Measurements from ENCODE around the gene ITPKB. TPM values are rescaled to one million over a fixed set of nuclear protein-coding genes. Genes with fewer than 3 reads are reported as not detected.

ITPKB gene
- total RNA-seq, 2 experiments from 2014 or later: 31.0 to 31.9 TPM

DNA sequence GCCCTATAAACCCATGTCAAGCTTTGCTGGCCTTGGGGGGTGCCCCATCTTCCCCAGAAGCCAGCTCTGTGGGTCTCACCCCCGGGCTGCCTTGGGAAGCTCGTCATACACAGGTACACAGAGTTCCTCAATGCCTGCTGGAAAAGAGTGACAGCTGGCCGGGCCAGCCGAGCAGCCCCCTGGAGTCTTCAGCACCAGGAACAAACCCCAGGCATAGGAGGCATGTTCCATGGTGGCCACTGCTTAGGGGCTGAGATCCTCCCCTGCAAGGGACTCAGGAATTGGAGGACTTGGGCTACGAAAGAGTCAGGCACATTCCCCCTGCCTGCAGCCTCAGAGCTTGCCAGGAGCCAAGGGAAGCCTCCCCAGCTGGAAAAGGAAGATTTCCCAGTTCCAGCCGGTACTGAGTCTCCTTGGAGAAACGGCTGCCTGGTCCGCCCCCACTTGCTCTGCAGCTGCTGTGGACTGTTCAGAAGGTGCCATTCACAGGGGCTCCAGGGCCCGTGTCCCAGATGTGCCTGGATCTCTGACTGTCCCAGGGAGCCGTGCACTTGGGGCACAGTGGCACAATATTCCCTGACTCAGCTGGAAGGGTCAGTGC lies 101.0 kb downstream of the ITPKB start:
- DNase-seq (no peak), ATAC-seq (no peak)
- Mint-ChIP-seq H3K4me3 (no peak overlapping the region), H3K36me3 (ENCODE audit: low read depth) (peaks cover 32% of the 10 kb centered on the region), H3K27ac (no peak overlapping the region), H3K27me3 (no peaks in the 10 kb centered on the region), H3K9me3 (ENCODE audit: low read depth) (no peaks in the 10 kb centered on the region), H3K4me1 (peaks cover 44% of the 10 kb centered on the region)
- intact Hi-C loops (cut with DNase I, micrococcal nuclease): no loop called here
- CTCF ChIA-PET: interaction anchor here (0.8 to 1.3 kb wide), 4 partner anchors 10 to 190 kb away, joined by 3 to 6 read pairs (median 3); no protein-coding TSS in a partner anchor
- POLR2A ChIA-PET: no interaction called here

- ChIA-PET POLR2A (no interaction called here), CTCF (interaction anchor here (0.7 to 0.9 kb wide), 2 partner anchors 75 to 172 kb away, joined by 4 read pairs; no protein-coding TSS in a partner anchor)
Observed at GRCh38 chr1:226637147-226637935, 101.7 kb downstream of the ITPKB start.

DNA sequence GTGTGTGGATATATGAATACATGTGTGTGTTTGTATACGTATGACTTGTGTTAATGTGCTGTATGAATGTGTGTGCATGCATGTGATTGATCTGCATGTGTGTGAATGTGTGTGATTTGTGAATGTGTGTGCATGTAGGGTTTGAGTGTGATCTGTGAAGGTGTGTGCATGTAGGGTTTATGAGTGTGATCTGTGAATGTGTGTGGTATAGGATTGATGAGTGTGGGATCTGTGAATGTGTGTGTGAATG lies 102.3 kb downstream of the ITPKB start:
- peaks cover 49% of the 10 kb centered on the region for H3K4me1 Mint-ChIP-seq
- no peak overlapping the region for H3K27ac Mint-ChIP-seq
- no peak for DNase-seq
- intact Hi-C loops (cut with DNase I, micrococcal nuclease): no loop called here
- H3K27me3 Mint-ChIP-seq: no peaks in the 10 kb centered on the region
- ATAC-seq: no peak
- ChIA-PET POLR2A (no interaction called here), CTCF (interaction anchor here (0.7 to 0.9 kb wide), 2 partner anchors 75 to 173 kb away, joined by 4 read pairs; no protein-coding TSS in a partner anchor)
- no peak overlapping the region for H3K4me3 Mint-ChIP-seq
- H3K9me3 Mint-ChIP-seq (ENCODE audit: low read depth): no peaks in the 10 kb centered on the region
- H3K36me3 Mint-ChIP-seq (ENCODE audit: low read depth): peaks cover 32% of the 10 kb centered on the region

More at GRCh38 chr1:226637147-226637935, 101.7 kb downstream of the ITPKB start:
- Mint-ChIP-seq H3K27ac (no peak overlapping the region), H3K4me3 (no peak overlapping the region), H3K36me3 (ENCODE audit: low read depth) (peaks cover 33% of the 10 kb centered on the region), H3K9me3 (ENCODE audit: low read depth) (no peaks in the 10 kb centered on the region), H3K4me1 (peaks cover 46% of the 10 kb centered on the region), H3K27me3 (no peaks in the 10 kb centered on the region)
- DNase-seq (peak; percentile 13), ATAC-seq (no peak)
- intact Hi-C loops (cut with DNase I, micrococcal nuclease): no loop called here

DNA sequence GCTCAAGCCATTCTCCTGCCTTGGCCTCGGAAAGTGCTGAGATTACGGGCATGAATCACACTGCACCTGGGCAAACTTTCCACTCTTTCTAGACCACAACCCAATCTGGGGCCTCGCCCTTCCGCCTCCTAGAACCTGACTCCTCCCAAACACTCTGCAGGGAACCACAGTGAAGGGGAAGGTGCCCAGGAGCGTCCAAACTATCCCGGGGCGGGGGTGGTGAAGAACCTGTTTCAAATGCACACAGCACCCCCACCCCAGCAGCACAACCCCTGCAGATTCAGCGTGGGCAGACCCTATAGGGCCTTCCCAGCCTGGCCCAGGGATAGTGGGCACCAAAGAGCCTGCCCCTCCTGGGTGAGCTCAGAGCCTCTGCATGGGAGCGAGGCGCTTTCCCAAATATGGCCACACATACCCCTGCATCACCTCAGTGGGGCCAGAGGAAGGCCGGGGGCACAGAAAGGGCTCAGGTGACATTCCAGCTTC lies 103.6 kb downstream of the ITPKB start:
- CTCF ChIA-PET: interaction anchor here (0.5 to 4.2 kb wide), 17 partner anchors 9 to 247 kb away, joined by 3 to 45 read pairs (median 5); no protein-coding TSS in a partner anchor
- peak; percentile 75 for DNase-seq

DNA sequence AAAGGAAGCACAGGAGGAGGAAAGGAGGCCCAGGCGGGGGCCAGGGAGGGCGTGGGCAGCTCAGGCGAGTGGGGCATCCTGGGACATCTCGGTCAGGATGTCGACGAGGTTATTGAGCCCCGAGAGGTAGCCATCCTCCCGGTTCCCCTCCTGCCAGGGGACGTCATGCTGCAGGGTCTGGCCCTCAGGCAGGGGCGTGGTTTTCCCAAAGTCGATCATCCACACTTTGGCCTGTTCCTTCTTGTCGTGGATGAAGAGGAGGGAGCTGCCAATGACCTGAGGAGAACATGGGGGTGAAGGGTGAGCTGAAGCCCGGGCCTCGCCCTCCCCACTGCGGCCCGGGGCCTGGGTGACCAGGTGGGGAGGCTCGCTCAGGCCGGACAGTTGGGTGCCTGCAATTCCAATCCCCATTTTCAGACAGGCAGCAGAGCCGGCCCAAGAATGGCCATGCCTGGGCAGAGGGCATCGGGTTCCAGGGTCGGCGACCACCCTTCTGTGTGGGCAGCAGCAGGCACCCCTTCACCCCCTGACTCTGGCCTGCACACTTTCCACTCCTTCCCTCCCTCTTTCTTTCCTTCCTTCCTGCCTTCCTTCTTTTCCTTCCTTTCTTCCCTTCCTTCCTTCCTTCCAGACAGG lies 104.4 kb downstream of the ITPKB start:
- peak overlapping the region; percentile 92 for H3K27ac Mint-ChIP-seq
- ATAC-seq (no peak), DNase-seq (peak; percentile 7)
- intact Hi-C loops (cut with DNase I, micrococcal nuclease): loop anchor here (1.0 to 2.0 kb wide), 7 partner anchors 28 to 194 kb away; no protein-coding TSS in a partner anchor
- ChIA-PET CTCF (interaction anchor here (0.7 to 4.2 kb wide), 22 partner anchors 8 to 247 kb away, joined by 3 to 45 read pairs (median 4); no protein-coding TSS in a partner anchor), POLR2A (no interaction called here)
- H3K9me3 Mint-ChIP-seq (ENCODE audit: low read depth): no peaks in the 10 kb centered on the region
- peak overlapping the region; percentile 48 for H3K4me3 Mint-ChIP-seq
- H3K36me3 Mint-ChIP-seq (ENCODE audit: low read depth): peaks cover 35% of the 10 kb centered on the region
- H3K27me3 Mint-ChIP-seq: no peaks in the 10 kb centered on the region
- peaks cover 49% of the 10 kb centered on the region for H3K4me1 Mint-ChIP-seq

More for the DNA sequence above, 103.6 kb downstream of the ITPKB start:
- Mint-ChIP-seq H3K4me1 (peaks cover 51% of the 10 kb centered on the region), H3K27ac (peak overlapping the region; percentile 92), H3K36me3 (ENCODE audit: low read depth) (peaks cover 37% of the 10 kb centered on the region), H3K9me3 (ENCODE audit: low read depth) (no peaks in the 10 kb centered on the region), H3K27me3 (no peaks in the 10 kb centered on the region), H3K4me3 (peak overlapping the region; percentile 48)
- intact Hi-C loops (cut with DNase I, micrococcal nuclease): loop anchor here in 1 of 2 experiments (2.0 kb wide), 3 partner anchors 27 to 101 kb away; no protein-coding TSS in a partner anchor
- peak; percentile 72 for ATAC-seq
- POLR2A ChIA-PET: no interaction called here

DNA sequence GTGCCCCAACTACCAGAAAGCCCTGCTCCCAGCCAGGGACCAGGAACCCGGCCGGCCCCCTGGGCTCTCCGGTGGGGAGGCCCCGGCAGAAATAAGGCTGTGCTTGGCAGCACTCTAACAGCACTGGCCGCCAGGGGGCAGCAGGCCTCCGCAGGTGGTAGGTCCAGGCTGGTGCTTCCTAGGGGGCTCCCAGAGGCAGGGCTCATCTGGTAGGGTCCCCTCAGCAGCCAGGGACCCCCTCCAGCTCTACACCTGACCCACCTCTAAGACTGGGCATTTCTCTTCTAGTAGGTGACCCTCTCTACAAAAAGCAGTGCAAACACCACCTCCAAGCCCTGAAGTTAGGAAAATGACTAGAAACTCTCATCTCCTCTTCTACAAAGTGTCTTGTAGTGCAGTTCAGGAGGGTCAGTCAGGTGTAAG lies 104.9 kb downstream of the ITPKB start:
- Mint-ChIP-seq H3K9me3 (ENCODE audit: low read depth) (no peaks in the 10 kb centered on the region), H3K27ac (peak overlapping the region; percentile 17), H3K4me1 (peaks cover 49% of the 10 kb centered on the region), H3K4me3 (no peak overlapping the region), H3K36me3 (ENCODE audit: low read depth) (peaks cover 35% of the 10 kb centered on the region), H3K27me3 (no peaks in the 10 kb centered on the region)
- POLR2A ChIA-PET: interaction anchor here (0.8 kb wide), 1 partner anchor 29 kb away, joined by 3 read pairs; no protein-coding TSS in a partner anchor
- intact Hi-C loops (cut with DNase I, micrococcal nuclease): loop anchor here (1.0 to 2.0 kb wide), 7 partner anchors 28 to 194 kb away; no protein-coding TSS in a partner anchor
- peak; percentile 91 for DNase-seq
- CTCF ChIA-PET: interaction anchor here (0.6 to 4.2 kb wide), 26 partner anchors 8 to 249 kb away, joined by 3 to 45 read pairs (median 6); no protein-coding TSS in a partner anchor
- ATAC-seq: peak; percentile 70

GRCh38 chr1:226633541-226634165 lies 105.4 kb downstream of the ITPKB start:
- peak overlapping the region; percentile 85 for H3K27ac Mint-ChIP-seq
- H3K36me3 Mint-ChIP-seq (ENCODE audit: low read depth): peaks cover 36% of the 10 kb centered on the region
- DNase-seq (no peak), ATAC-seq (peak; percentile 14)
- POLR2A ChIA-PET: interaction anchor here (0.7 to 1.1 kb wide), 3 partner anchors 29 to 103 kb away, joined by 3 to 6 read pairs (median 3); no protein-coding TSS in a partner anchor
- H3K27me3 Mint-ChIP-seq: no peaks in the 10 kb centered on the region
- H3K4me1 Mint-ChIP-seq: peaks cover 50% of the 10 kb centered on the region
- no peak overlapping the region for H3K4me3 Mint-ChIP-seq
- CTCF ChIA-PET: interaction anchor here (0.6 to 4.2 kb wide), 38 partner anchors 9 to 504 kb away, joined by 3 to 45 read pairs (median 4); no protein-coding TSS in a partner anchor
- intact Hi-C loops (cut with DNase I, micrococcal nuclease): loop anchor here (1.0 to 2.0 kb wide), 7 partner anchors 29 to 195 kb away; no protein-coding TSS in a partner anchor
- H3K9me3 Mint-ChIP-seq (ENCODE audit: low read depth): no peaks in the 10 kb centered on the region

GRCh38 chr1:226632922-226633351 lies 106.1 kb downstream of the ITPKB start:
- ChIA-PET CTCF (interaction anchor here (0.6 to 4.2 kb wide), 30 partner anchors 9 to 313 kb away, joined by 3 to 45 read pairs (median 4); no protein-coding TSS in a partner anchor), POLR2A (interaction anchor here (0.7 to 1.1 kb wide), 2 partner anchors 55 to 104 kb away, joined by 3 to 6 read pairs; no protein-coding TSS in a partner anchor)
- peak; percentile 75 for DNase-seq
- Mint-ChIP-seq H3K36me3 (ENCODE audit: low read depth) (peaks cover 36% of the 10 kb centered on the region), H3K27ac (peak overlapping the region; percentile 85), H3K9me3 (ENCODE audit: low read depth) (no peaks in the 10 kb centered on the region), H3K27me3 (no peaks in the 10 kb centered on the region), H3K4me1 (peaks cover 57% of the 10 kb centered on the region), H3K4me3 (no peak overlapping the region)
- ATAC-seq: peak; percentile 18
- intact Hi-C loops (cut with DNase I, micrococcal nuclease): no loop called here

DNA sequence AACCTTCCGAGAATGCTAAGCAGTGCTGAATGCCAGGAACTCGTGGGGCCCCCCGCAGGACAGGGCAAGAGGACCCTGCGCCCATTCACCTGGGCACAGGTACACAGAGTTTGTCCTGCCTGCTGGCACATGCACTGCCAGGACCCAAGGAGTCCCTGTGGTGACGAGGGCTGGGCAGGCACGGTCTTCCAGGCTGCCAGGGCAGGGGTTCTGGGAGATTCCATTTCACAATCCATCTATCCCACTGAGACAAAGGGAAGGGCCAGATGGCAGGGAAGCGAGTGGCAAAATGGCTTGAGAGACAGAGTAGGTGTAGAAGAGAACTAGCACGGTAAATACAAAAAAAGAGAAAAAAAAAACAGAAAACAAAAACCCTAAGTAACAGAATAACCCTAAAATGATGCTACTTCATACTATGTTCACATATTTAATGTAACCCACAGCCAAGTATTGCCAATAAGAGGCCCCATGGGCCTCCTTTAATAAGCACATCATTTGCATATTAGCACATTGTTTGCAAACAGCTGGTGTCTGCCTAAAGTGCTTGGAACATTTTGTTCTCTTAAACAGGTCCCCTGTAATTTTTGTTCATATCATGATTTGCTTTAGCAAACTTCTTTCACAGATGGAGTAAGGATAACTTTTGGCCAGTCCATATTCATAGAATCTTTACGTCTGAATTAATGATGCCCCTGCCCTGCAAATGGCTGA lies 106.8 kb downstream of the ITPKB start:
- Mint-ChIP-seq H3K27ac (peak overlapping the region; percentile 85), H3K4me3 (no peak overlapping the region)
- POLR2A ChIA-PET: no interaction called here

More for the DNA sequence above, 106.8 kb downstream of the ITPKB start:
- Mint-ChIP-seq H3K27me3 (no peaks in the 10 kb centered on the region), H3K36me3 (ENCODE audit: low read depth) (peaks cover 37% of the 10 kb centered on the region), H3K9me3 (ENCODE audit: low read depth) (peaks cover 1% of the 10 kb centered on the region), H3K4me1 (peaks cover 63% of the 10 kb centered on the region)
- DNase-seq (no peak), ATAC-seq (no peak)
- CTCF ChIA-PET: interaction anchor here (0.9 to 4.2 kb wide), 17 partner anchors 8 to 195 kb away, joined by 3 to 45 read pairs (median 4); no protein-coding TSS in a partner anchor
- intact Hi-C loops (cut with DNase I, micrococcal nuclease): no loop called here
